ENCODE measurements around the gene MRPL49.
"Not testable (repeated sequence)": the region's sequence is repeated elsewhere in the genome, so short reads cannot be mapped to it uniquely, and the experiment has no call there.

MRPL49 gene

DNA sequence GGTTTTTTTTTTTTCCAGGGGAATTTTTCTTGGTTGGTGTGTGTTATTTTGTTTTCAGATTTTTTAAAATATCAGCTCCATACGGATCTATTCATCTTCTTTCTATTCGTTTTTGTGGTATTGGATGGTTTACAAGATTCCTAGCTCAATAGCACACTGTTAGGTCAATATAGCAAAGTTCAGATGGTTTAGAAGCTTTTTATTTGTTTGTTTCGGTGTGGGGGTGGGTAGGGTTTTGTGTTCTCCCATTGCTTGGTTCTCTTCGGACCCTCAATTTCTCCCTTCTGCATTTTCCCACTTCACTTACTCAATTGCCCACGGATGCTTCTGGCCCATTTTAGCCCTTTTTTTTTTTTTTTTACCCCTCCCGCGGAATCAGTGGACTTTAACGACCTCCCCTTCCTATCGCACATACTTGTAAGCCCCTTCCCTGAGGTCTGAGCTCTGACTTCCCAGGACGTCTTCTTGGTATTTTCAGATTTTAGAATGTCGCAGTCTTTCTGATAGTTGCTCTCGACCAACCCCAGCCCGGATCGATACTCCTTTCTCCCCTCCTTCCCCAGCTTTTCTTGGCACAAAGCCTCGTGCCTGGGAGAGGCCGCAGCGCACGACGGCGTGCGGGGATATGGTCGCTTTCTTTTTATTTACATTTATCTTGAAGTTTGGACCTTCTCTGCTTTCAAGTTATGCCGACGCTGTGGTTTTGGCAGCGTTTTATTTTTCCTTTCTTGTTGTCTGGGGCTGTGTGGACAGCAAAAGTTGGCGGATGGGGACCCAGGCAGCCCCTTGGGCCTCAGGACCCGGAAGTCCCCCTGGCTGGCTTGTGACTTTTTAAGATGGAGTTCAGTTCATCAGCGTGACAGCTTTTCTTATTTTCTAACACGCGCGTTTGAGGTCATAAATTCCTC lies 43.5 kb downstream of the MRPL49 start:
- no peak for DNase-seq (ENCODE audit: low read depth)

GRCh38 chr11:65166893-65167292 lies 44.8 kb downstream of the MRPL49 start:
- DNase-seq (ENCODE audit: low read depth), result no peak

- no peak for DNase-seq (ENCODE audit: low read depth)
Measured at GRCh38 chr11:65167656-65168055, 45.5 kb downstream of the MRPL49 start.

DNA sequence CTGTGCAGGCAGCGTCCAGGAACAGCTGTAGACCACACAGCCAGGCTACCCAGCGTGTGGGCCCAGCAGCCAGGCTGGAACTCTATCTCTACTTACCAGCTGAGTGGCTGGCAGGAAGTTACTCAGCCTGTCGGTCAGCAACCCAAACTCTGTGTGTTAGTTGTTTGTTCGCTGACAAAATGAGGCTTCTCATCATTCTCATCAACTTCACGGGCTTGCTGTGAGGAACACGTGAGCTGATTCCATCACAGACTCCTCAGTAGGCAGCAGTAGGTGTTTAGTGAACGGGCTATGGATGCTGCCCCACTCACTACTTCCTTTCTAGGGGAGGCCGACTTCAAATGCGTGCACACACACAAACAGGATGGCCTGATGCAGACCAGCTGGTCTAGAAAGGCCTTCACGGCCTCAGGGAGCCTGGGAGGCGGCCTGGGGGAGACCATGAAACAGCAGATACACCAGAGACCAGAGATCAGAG lies 47.1 kb downstream of the MRPL49 start:
- no peak for DNase-seq (ENCODE audit: low read depth)

DNA sequence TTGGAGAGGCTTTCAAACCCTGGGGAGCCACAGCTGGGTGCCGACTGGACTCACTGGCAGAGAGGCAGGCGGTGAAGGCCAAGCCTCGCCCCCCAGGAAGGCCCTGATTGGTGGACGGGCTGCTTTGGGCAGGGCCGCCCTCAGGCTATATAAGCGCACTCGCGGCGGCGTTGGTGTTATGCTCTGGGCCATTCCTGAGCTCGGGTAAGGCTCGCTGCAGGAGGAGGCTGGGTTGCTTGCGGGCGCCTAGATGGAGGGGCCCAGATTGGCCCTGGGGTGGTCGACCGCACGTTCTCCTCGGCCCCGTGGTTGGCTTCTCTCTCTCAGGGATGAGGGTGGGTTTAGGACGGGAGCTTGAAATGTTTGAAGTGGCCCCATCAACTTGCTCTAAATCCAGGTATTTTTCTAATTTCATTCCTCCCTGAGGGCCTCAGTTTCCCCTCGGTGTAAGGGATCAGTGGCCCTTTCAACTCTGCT lies 48.0 kb downstream of the MRPL49 start, which contains the start of gene SPDYC:
TSS of gene SPDYC (plus strand) at position 176 of the 477 bp plus-strand sequence. CDS start 1,125 bp downstream, outside the sequence.
- DNase-seq (ENCODE audit: low read depth), result no peak

DNA sequence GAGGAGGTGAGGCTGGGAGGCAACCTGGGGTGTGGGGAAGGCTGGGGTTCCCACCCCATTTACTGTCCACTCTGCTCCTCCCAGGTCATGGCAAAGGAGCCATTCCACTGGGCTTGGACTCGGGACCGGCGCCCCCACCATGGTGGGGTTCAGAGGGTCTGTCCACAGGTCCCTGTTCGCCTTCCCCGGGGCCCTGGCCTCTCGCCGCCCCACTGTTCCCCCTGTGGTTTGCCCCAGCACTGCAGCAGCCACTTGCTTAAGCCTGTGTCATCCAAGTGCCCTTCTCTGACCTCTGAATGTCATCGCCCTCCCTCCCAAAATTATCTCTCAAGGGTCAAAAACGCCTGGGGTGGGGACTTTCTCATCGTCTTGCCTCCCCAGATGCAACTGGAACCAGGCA lies 50.5 kb downstream of the MRPL49 start:
- no peak for DNase-seq (ENCODE audit: low read depth)

DNA sequence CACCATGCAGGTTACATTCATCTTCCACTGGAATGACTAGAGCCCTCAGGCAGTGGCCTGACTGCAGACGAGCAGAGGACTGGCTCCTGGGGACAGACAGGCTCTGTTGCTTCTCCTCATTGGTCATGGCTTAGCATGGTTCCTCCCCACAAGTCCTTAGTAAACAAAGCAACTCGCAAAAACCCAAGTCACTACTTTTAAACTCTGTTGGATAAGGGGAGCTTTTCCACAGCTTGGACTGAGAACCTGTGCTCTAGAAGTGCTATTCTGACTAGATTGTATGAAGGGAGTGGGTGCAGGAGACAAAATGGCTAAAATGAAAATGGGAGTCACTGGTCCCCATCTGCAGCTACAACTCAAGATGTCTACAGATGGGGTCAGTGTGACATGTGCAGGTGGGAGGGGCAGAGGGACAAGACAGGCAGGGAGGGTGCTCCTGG lies 52.5 kb downstream of the MRPL49 start:
- not testable (repeated sequence) for DNase-seq (ENCODE audit: low read depth)

All from stimulated activated CD8-positive, alpha-beta memory T cell treated with anti-CD3 and anti-CD28 coated beads, Interleukin-12 subunit alpha, Interleukin-12 subunit beta, amount 100 ng/mL, for 1 hour (primary cell).